H1 (cell line): ENCODE measurements around the gene SPATS2. TPM values are rescaled to one million over a fixed set of nuclear protein-coding genes. Genes with fewer than 3 reads are reported as not detected.

ENCODE experiments used
- polyA plus RNA-seq, 7 experiments: library from polyadenylated mRNA; depleted of rRNA in 3 of 7; stranded (reverse) in 5 of 7; unstranded in 2 of 7; fragments of >200 nt in 5 of 7; fragments of 200-250 nt in 2 of 7; gene quantifications; 1 replicate in 5 of 7; 2 replicates in 1 of 7; 4 replicates in 1 of 7; pipeline versions ENCODE4 v1.2.1 to v1.2.3, GENCODE V29; 2011 to 2013; ENCODE audit warnings: missing spikeins in 2 of 7, mixed read lengths in 2 of 7
- total RNA-seq: library from RNA; stranded (reverse); fragmentation: NEBNext Ultra II Directional; extraction: Animal tissue kit (Norgen Biotek cat#: 25700); gene quantifications from 2 replicates; pipeline ENCODE4 v1.2.1, GENCODE V29; 2021
- TF ChIP-seq, protein P1 (sequence below): fragments of 300-600 bp; sonication (generic); IDR thresholded peaks from 2 replicates; pipeline ENCODE4 v1.7.1; 2012; ENCODE audit warnings: low read length, moderate library complexity, mild to moderate bottlenecking, inconsistent platforms; ENCODE audit not compliant: insufficient replicate concordance

SPATS2 gene
- total and polyA plus RNA-seq, 2 of the 8 experiments (the other 6 are each of a cell fraction or from before 2014, with no cell fraction given), result 19.2 to 24.5 TPM

- TF ChIP-seq, protein P1, sequence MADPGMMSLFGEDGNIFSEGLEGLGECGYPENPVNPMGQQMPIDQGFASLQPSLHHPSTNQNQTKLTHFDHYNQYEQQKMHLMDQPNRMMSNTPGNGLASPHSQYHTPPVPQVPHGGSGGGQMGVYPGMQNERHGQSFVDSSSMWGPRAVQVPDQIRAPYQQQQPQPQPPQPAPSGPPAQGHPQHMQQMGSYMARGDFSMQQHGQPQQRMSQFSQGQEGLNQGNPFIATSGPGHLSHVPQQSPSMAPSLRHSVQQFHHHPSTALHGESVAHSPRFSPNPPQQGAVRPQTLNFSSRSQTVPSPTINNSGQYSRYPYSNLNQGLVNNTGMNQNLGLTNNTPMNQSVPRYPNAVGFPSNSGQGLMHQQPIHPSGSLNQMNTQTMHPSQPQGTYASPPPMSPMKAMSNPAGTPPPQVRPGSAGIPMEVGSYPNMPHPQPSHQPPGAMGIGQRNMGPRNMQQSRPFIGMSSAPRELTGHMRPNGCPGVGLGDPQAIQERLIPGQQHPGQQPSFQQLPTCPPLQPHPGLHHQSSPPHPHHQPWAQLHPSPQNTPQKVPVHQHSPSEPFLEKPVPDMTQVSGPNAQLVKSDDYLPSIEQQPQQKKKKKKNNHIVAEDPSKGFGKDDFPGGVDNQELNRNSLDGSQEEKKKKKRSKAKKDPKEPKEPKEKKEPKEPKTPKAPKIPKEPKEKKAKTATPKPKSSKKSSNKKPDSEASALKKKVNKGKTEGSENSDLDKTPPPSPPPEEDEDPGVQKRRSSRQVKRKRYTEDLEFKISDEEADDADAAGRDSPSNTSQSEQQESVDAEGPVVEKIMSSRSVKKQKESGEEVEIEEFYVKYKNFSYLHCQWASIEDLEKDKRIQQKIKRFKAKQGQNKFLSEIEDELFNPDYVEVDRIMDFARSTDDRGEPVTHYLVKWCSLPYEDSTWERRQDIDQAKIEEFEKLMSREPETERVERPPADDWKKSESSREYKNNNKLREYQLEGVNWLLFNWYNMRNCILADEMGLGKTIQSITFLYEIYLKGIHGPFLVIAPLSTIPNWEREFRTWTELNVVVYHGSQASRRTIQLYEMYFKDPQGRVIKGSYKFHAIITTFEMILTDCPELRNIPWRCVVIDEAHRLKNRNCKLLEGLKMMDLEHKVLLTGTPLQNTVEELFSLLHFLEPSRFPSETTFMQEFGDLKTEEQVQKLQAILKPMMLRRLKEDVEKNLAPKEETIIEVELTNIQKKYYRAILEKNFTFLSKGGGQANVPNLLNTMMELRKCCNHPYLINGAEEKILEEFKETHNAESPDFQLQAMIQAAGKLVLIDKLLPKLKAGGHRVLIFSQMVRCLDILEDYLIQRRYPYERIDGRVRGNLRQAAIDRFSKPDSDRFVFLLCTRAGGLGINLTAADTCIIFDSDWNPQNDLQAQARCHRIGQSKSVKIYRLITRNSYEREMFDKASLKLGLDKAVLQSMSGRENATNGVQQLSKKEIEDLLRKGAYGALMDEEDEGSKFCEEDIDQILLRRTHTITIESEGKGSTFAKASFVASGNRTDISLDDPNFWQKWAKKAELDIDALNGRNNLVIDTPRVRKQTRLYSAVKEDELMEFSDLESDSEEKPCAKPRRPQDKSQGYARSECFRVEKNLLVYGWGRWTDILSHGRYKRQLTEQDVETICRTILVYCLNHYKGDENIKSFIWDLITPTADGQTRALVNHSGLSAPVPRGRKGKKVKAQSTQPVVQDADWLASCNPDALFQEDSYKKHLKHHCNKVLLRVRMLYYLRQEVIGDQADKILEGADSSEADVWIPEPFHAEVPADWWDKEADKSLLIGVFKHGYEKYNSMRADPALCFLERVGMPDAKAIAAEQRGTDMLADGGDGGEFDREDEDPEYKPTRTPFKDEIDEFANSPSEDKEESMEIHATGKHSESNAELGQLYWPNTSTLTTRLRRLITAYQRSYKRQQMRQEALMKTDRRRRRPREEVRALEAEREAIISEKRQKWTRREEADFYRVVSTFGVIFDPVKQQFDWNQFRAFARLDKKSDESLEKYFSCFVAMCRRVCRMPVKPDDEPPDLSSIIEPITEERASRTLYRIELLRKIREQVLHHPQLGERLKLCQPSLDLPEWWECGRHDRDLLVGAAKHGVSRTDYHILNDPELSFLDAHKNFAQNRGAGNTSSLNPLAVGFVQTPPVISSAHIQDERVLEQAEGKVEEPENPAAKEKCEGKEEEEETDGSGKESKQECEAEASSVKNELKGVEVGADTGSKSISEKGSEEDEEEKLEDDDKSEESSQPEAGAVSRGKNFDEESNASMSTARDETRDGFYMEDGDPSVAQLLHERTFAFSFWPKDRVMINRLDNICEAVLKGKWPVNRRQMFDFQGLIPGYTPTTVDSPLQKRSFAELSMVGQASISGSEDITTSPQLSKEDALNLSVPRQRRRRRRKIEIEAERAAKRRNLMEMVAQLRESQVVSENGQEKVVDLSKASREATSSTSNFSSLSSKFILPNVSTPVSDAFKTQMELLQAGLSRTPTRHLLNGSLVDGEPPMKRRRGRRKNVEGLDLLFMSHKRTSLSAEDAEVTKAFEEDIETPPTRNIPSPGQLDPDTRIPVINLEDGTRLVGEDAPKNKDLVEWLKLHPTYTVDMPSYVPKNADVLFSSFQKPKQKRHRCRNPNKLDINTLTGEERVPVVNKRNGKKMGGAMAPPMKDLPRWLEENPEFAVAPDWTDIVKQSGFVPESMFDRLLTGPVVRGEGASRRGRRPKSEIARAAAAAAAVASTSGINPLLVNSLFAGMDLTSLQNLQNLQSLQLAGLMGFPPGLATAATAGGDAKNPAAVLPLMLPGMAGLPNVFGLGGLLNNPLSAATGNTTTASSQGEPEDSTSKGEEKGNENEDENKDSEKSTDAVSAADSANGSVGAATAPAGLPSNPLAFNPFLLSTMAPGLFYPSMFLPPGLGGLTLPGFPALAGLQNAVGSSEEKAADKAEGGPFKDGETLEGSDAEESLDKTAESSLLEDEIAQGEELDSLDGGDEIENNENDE, result no peak
Measured at GRCh38 chr12:49489720-49490119, 122.5 kb downstream of the SPATS2 start (continued).
